Endothelial cell of umbilical vein (primary cell): ENCODE results near the gene TMEM145. TPM values are rescaled to one million over a fixed set of nuclear protein-coding genes. Genes with fewer than 3 reads are reported as not detected.

ENCODE experiments used
- BruUV-seq: library from RNA; stranded (reverse); fragments of 400-500 nt; replicated peaks from 2 replicates; lab custom pipeline; 2021; lab: Mats Ljungman, UMichigan
- CTCF ChIA-PET: fragments of 300-600, 350-600 bp; sonication (Branson Sonifier 250); formaldehyde crosslinking; loops from one replicate; lab custom pipeline; 2021; ENCODE audit warnings: antibody characterized with exemption, inconsistent platforms; lab: Charles Lee
- POLR2A ChIA-PET: fragments of 300-600, 350-600 bp; sonication (Branson Sonifier 250); formaldehyde crosslinking; loops from one replicate; lab custom pipeline; 2021; ENCODE audit warnings: antibody characterized with exemption, inconsistent platforms; lab: Charles Lee
- DNase-seq: peaks from one replicate; pipeline ENCODE4 v3.0.0-alpha.2; 2011; ENCODE audit warnings: low read depth, low spot score
- FAIRE-seq: peaks from 2 replicates; lab custom pipeline; 2011; peaks lifted over from hg19 to GRCh38; lab: Jason Lieb, UNC
- H2AFZ ChIP-seq: 2 replicates; pipeline ENCODE4 v1.6.0; 2012; ENCODE audit warnings: low read depth, low read length, control low read depth, inconsistent platforms
- H3K27ac ChIP-seq: 2 replicates; pipeline ENCODE4 v1.5.1; 2011; ENCODE audit warnings: low read depth, mild to moderate bottlenecking, control low read depth, low read length, moderate library complexity; ENCODE audit not compliant: insufficient read depth
- H3K27me3 ChIP-seq, 2 experiments: 2 replicates each; pipeline versions ENCODE4 v1.6.0 to v1.6.1; 2011; ENCODE audit warnings: low read length in 2 of 2, mixed read lengths in 1 of 2; ENCODE audit not compliant: control insufficient read depth in 2 of 2, insufficient read depth in 2 of 2
- H3K36me3 ChIP-seq, 2 experiments: 2 replicates in 1 of 2; 3 replicates in 1 of 2; pipeline ENCODE4 v1.5.1; 2011; ENCODE audit warnings: low read length in 2 of 2, mild to moderate bottlenecking in 1 of 2, moderate library complexity in 1 of 2; ENCODE audit not compliant: control insufficient read depth in 2 of 2, insufficient read depth in 2 of 2; ENCODE audit errors: extremely low read depth in 1 of 2
- H3K4me1 ChIP-seq: 3 replicates; pipeline ENCODE4 v1.5.1; 2011; ENCODE audit warnings: mild to moderate bottlenecking, low read length; ENCODE audit not compliant: control insufficient read depth, insufficient read depth; ENCODE audit errors: extremely low read depth
- H3K4me2 ChIP-seq: 2 replicates; pipeline ENCODE4 v1.6.1; 2011; ENCODE audit warnings: low read length, control low read depth, mixed read lengths; ENCODE audit not compliant: insufficient read depth
- H3K4me3 ChIP-seq, 3 experiments: fragments of 200-600 bp in 1 of 3; sonication (generic), shearing (Covaris generic) in 1 of 3; replicated peaks in 1 of 3; 2 replicates each; pipeline ENCODE4 v1.5.1; 2011 to 2016; ENCODE audit warnings: control low read depth in 3 of 3, low read length in 3 of 3, mild to moderate bottlenecking in 2 of 3, inconsistent platforms in 1 of 3, low read depth in 1 of 3, moderate library complexity in 1 of 3; ENCODE audit not compliant: insufficient read depth in 1 of 3
- H3K79me2 ChIP-seq: 2 replicates; pipeline ENCODE4 v1.6.0; 2012; ENCODE audit warnings: low read length, inconsistent platforms; ENCODE audit not compliant: control insufficient read depth, insufficient read depth
- H3K9ac ChIP-seq: replicated peaks from 2 replicates; pipeline ENCODE3; 2011; ENCODE audit warnings: low read length, control low read depth; ENCODE audit not compliant: insufficient read depth; ENCODE audit errors: extremely low read depth
- H3K9me1 ChIP-seq: replicated peaks from 3 replicates; pipeline ENCODE4 v1.6.0; 2011; ENCODE audit warnings: mild to moderate bottlenecking, low read length; ENCODE audit not compliant: control insufficient read depth, insufficient read depth; ENCODE audit errors: extremely low read depth
- H3K9me3 ChIP-seq: replicated peaks from 2 replicates; pipeline ENCODE4 v1.5.1; 2012; ENCODE audit warnings: low read length, inconsistent platforms; ENCODE audit not compliant: control insufficient read depth, insufficient read depth
- H4K20me1 ChIP-seq: replicated peaks from 2 replicates; pipeline ENCODE3; 2011; ENCODE audit warnings: mild to moderate bottlenecking, low read length; ENCODE audit not compliant: control insufficient read depth, insufficient read depth; ENCODE audit errors: extremely low read depth
- CTCF ChIP-seq, 2 donors: IDR thresholded peaks; 1 replicate in 1 of 2; 2 replicates in 1 of 2; pipeline ENCODE4 v1.5.1; 2011; ENCODE audit warnings: low read length in 2 of 2, mild to moderate bottlenecking in 2 of 2, moderate library complexity in 2 of 2, control low read depth in 1 of 2, inconsistent platforms in 1 of 2, low read depth in 1 of 2; ENCODE audit not compliant: insufficient read depth in 1 of 2; ENCODE audit errors: extremely low read depth in 1 of 2
- EZH2 ChIP-seq: IDR thresholded peaks from 2 replicates; pipeline ENCODE4 v1.6.1; 2012; ENCODE audit warnings: borderline replicate concordance, low read depth, mild to moderate bottlenecking, moderate library complexity, low read length, inconsistent platforms; ENCODE audit not compliant: severe bottlenecking
- FOS ChIP-seq: IDR thresholded peaks from 2 replicates; pipeline ENCODE4 v1.6.1; 2011; ENCODE audit warnings: mild to moderate bottlenecking, low read length, moderate library complexity, borderline replicate concordance; ENCODE audit not compliant: insufficient read depth
- GATA2 ChIP-seq: IDR thresholded peaks from 2 replicates; pipeline ENCODE4 v1.7.0; 2011; ENCODE audit warnings: low read depth, mild to moderate bottlenecking, moderate library complexity, mixed read lengths, low read length; ENCODE audit not compliant: insufficient read length, insufficient read depth
- MAX ChIP-seq: IDR thresholded peaks from 2 replicates; pipeline ENCODE4 v1.6.1; 2011; ENCODE audit not compliant: insufficient read depth, insufficient read length
- dilution Hi-C: fragments of 300-500 bp; cut with MboI; formaldehyde crosslinking; loops from one replicate; pipeline ENCODE4 v1.15.0; 2019; ENCODE audit warnings: low sequenced_read_pairs; ENCODE audit not compliant: extremely low pct_ligation_motif_present
- intact Hi-C: fragments of 100-400 bp; cut with micrococcal nuclease; formaldehyde crosslinking; loops from one replicate; pipeline ENCODE4 v1.10.0; 2022
- polyA plus RNA-seq, 4 experiments: library from polyadenylated mRNA; depleted of rRNA in 3 of 4; stranded (reverse) in 3 of 4; unstranded in 1 of 4; fragments of >200 nt; gene quantifications; 2 replicates each; pipeline versions ENCODE4 v1.2.1 to v1.2.3, GENCODE V29; 2011 to 2012; ENCODE audit warnings: missing spikeins in 1 of 4
- total RNA-seq: library from RNA; stranded (reverse); gene quantifications from 2 replicates; pipeline ENCODE4 v1.2.3, GENCODE V29; 2021

TMEM145 gene
- total and polyA plus RNA-seq, 2 donors (not counting 3 experiments of a cell fraction or from before 2014, with no cell fraction given) = not detected

GRCh38 chr19:42295831-42296525 lies 17.1 kb upstream of the TMEM145 start:
- H3K9me1 ChIP-seq = no peaks in the 10 kb centered on the region
- no TSS peak for BruUV-seq
- FAIRE-seq (peak; percentile 90), DNase-seq (peak; percentile 72)
- H3K4me2 ChIP-seq = no peak overlapping the region
- peak; percentile 92 to 97 for TF ChIP-seq CTCF (IDR thresholded peaks at IDR 0.05; ENCODE audit: extremely low read depth in 1 of 2, insufficient read depth in 1 of 2, low read depth in 1 of 2, low read length in 2 of 2)
- no peak for TF ChIP-seq GATA2
- TF ChIP-seq MAX = no peak
- no peak for TF ChIP-seq FOS
- no peak for TF ChIP-seq EZH2
- intact Hi-C loops = loop anchor here (1.0 kb wide), 2 partner anchors 50 to 163 kb away; no protein-coding TSS in a partner anchor
- H4K20me1 ChIP-seq = no peaks in the 10 kb centered on the region
- H3K79me2 ChIP-seq = no peaks in the 10 kb centered on the region
- no peaks in the 10 kb centered on the region for H3K4me1 ChIP-seq
- CTCF ChIA-PET = interaction anchor here (0.7 to 6.7 kb wide), 12 partner anchors 9 to 81 kb away, joined by 3 to 60 read pairs (median 4); partner anchors contain the start of gene TMEM145
- POLR2A ChIA-PET = no interaction called here
- no peaks in the 10 kb centered on the region for H3K27me3 ChIP-seq
- no peak overlapping the region for H3K27ac ChIP-seq
- no peak overlapping the region for H3K4me3 ChIP-seq
- H3K36me3 ChIP-seq = peaks cover 4 to 47% of the 10 kb centered on the region in 2 experiments
- H3K9ac ChIP-seq = no peak overlapping the region
- dilution Hi-C loops = no loop called here
- no peak overlapping the region for H2AFZ ChIP-seq
- H3K9me3 ChIP-seq = no peaks in the 10 kb centered on the region
